GM23248 (cell line): ENCODE results near the gene NTHL1. TPM values are rescaled to one million over a fixed set of nuclear protein-coding genes. Genes with fewer than 3 reads are reported as not detected.
A peak's percentile ranks its signal among the peaks of the same experiment; 100 is the strongest.

Source experiments
- DNase-seq: peaks from one replicate; pipeline ENCODE4 v3.0.0-alpha.2; 2015
- H2AFZ ChIP-seq: fragments of 200-600 bp; sonication (generic); 2 replicates; pipeline ENCODE4 v1.6.1; 2016; ENCODE audit warnings: antibody characterized with exemption
- H3F3A ChIP-seq: fragments of 200-600 bp; sonication (generic); 2 replicates; pipeline ENCODE4 v1.6.1; 2016; ENCODE audit warnings: mild to moderate bottlenecking, antibody characterized with exemption, mixed run types; ENCODE audit not compliant: insufficient read depth
- H3K27ac ChIP-seq: fragments of 200-600 bp; sonication (generic); 2 replicates; pipeline ENCODE4 v1.5.1; 2016; ENCODE audit warnings: mild to moderate bottlenecking
- H3K27me3 ChIP-seq: fragments of 200-600 bp; sonication (generic); replicated peaks from 2 replicates; pipeline ENCODE4 v1.6.1; 2016; ENCODE audit warnings: mild to moderate bottlenecking; ENCODE audit not compliant: insufficient read depth
- H3K36me3 ChIP-seq: fragments of 200-600 bp; sonication (generic); 2 replicates; pipeline ENCODE4 v1.6.1; 2016; ENCODE audit warnings: low read depth, mild to moderate bottlenecking
- H3K4me1 ChIP-seq: fragments of 200-600 bp; sonication (generic); 2 replicates; pipeline ENCODE4 v1.6.1; 2016; ENCODE audit warnings: mild to moderate bottlenecking; ENCODE audit not compliant: insufficient read depth
- H3K4me2 ChIP-seq: fragments of 200-600 bp; sonication (generic); one replicate; pipeline ENCODE4 v1.6.1; 2016; ENCODE audit warnings: mild to moderate bottlenecking; ENCODE audit not compliant: unreplicated experiment
- H3K4me3 ChIP-seq: fragments of 200-600 bp; sonication (generic); 2 replicates; pipeline ENCODE4 v1.5.1; 2016; ENCODE audit warnings: mild to moderate bottlenecking
- H3K79me2 ChIP-seq: fragments of 200-600 bp; sonication (generic); 2 replicates; pipeline ENCODE4 v1.6.1; 2016; ENCODE audit warnings: mild to moderate bottlenecking; ENCODE audit not compliant: insufficient read depth
- H3K9ac ChIP-seq: fragments of 200-600 bp; sonication (generic); 2 replicates; pipeline ENCODE4 v1.6.1; 2016; ENCODE audit warnings: mild to moderate bottlenecking
- H3K9me2 ChIP-seq: fragments of 200-600 bp; sonication (generic); 2 replicates; pipeline ENCODE4 v1.6.1; 2016; ENCODE audit warnings: mixed run types, mild to moderate bottlenecking, moderate library complexity; ENCODE audit not compliant: insufficient read depth
- H3K9me3 ChIP-seq: fragments of 200-600 bp; sonication (generic); one replicate; pipeline ENCODE4 v1.6.1; 2017; ENCODE audit warnings: low read depth
- H4K20me1 ChIP-seq: fragments of 200-600 bp; sonication (generic); 2 replicates; pipeline ENCODE4 v1.6.0; 2016; ENCODE audit not compliant: insufficient read depth
- EZH2 ChIP-seq: fragments of 200-600 bp; sonication (generic); IDR thresholded peaks from 2 replicates; pipeline ENCODE4 v1.6.1; 2018; ENCODE audit warnings: antibody characterized with exemption, mild to moderate bottlenecking; ENCODE audit not compliant: insufficient read depth, poor library complexity, severe bottlenecking
- EZH2phosphoT487 ChIP-seq: fragments of 200-600 bp; sonication (generic); IDR thresholded peaks from 2 replicates; pipeline ENCODE4 v1.6.1; 2018; ENCODE audit warnings: antibody characterized with exemption, moderate library complexity, mild to moderate bottlenecking, low read depth; ENCODE audit not compliant: insufficient read depth
- WGBS, 2 experiments: methylation state at CpG; one replicate each; pipeline ENCODE4 v1.1.6; 2015 to 2017; ENCODE audit warnings: low lambda C conversion rate in 2 of 2, low coverage in 1 of 2; ENCODE audit errors: missing lambda C conversion rate in 2 of 2; 5-methylcytosine and 5-hydroxymethylcytosine counted together
- in situ Hi-C: fragments of 300-500 bp; cut with MboI; formaldehyde crosslinking; loops from 2 replicates; pipeline ENCODE4 v1.15.0; 2020
- polyA plus RNA-seq: library from polyadenylated mRNA; unstranded; fragments of >200 nt; fragmentation: Nextera tagmentation; extraction: Ambion mirVana; gene quantifications from 2 replicates; pipeline ENCODE4 v1.2.1, GENCODE V29; 2016
- total RNA-seq: library from RNA; depleted of rRNA; stranded (reverse); fragments of >200 nt; shearing (Covaris generic); gene quantifications from 2 replicates; pipeline ENCODE4 v1.2.3, GENCODE V29; 2014

The NTHL1 gene
- total and polyA plus RNA-seq, 2 experiments from 2014 or later = 20.3 to 22.8 TPM

DNA sequence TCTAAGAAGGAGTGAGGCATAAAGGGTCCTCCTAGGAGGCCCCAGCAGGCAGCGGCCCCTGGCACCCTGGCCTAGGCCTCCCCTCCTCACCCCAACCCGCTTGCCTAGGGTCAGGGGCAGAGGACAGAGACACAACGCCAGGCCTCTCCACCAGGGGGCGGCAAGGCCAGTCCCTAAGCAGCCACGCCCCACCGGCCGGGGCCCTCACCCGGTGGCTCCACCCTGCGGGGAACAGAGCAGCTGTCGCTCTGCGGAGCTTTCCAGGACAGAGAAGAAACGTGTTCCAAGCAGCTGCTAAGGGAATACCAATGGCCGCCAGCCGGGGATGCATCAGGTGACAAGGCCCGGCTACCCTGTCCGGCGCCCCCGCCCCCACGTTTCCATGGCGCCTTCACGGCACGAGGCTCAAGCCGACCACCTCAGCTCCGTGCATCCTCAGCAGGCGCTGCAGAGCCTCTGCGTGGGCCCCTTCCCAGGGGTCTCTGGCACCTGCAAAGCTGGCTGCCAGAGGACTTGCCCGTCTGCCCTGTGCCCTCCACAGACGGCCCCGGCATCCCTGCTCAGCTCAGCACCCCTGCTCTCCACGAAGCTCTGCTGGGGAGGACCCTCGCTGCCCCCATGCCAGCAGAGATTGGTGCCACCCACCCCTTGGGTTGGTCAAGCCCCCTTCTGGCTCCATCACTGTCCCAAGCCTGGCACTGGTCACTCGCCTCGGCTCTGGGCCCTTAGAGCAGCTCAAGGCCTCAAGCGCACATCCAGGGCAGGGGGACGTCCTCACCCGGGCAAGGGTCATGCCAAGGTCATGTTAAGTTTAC lies 43.6 kb downstream of the NTHL1 start:
- H3K27me3 ChIP-seq = no peaks in the 10 kb centered on the region
- peak; percentile 94 for DNase-seq
- H4K20me1 ChIP-seq = peaks cover 11% of the 10 kb centered on the region; the same call in 1 of the 2 replicates
- in situ Hi-C loops = no loop called here
- no peak overlapping the region for H3K4me3 ChIP-seq
- no peak overlapping the region for H3K27ac ChIP-seq
- peaks cover 13% of the 10 kb centered on the region for H3K4me1 ChIP-seq
- no peaks in the 10 kb centered on the region for H3K9me3 ChIP-seq
- TF ChIP-seq EZH2phosphoT487 = no peak
- TF ChIP-seq EZH2 = no peak
- no peak overlapping the region for H2AFZ ChIP-seq
- WGBS, 2 experiments = 35 to 37% methylated on average over 27 to 35 of the region's 36 CpGs
- peaks cover 16% of the 10 kb centered on the region; the same call in 1 of the 2 replicates for H3K36me3 ChIP-seq
- peaks cover 17% of the 10 kb centered on the region for H3F3A ChIP-seq
- H3K9ac ChIP-seq = peak overlapping the region; percentile 27; the same call in 1 of the 2 replicates
- H3K9me2 ChIP-seq = no peaks in the 10 kb centered on the region
- H3K79me2 ChIP-seq = peaks cover 90% of the 10 kb centered on the region
- H3K4me2 ChIP-seq = peak overlapping the region; percentile 7

- TF ChIP-seq EZH2 = no peak
- no peak for TF ChIP-seq EZH2phosphoT487
- Histone ChIP-seq H3K4me3 (no peak overlapping the region), H3K9me3 (no peaks in the 10 kb centered on the region), H3K9ac (no peak overlapping the region), H3K4me2 (no peak overlapping the region), H3K27me3 (no peaks in the 10 kb centered on the region), H3K36me3 (peaks cover 16% of the 10 kb centered on the region), H2AFZ (no peak overlapping the region), H3F3A (peaks cover 15% of the 10 kb centered on the region), H3K4me1 (peaks cover 14% of the 10 kb centered on the region), H3K79me2 (peaks cover 83% of the 10 kb centered on the region), H3K27ac (no peak overlapping the region), H3K9me2 (no peaks in the 10 kb centered on the region), H4K20me1 (peaks cover 11% of the 10 kb centered on the region; the same call in 1 of the 2 replicates)
- in situ Hi-C loops = no loop called here
- 70 to 79% methylated on average over 8 of the region's 8 CpGs for WGBS, 2 experiments
- no peak for DNase-seq
These were observed 44.3 kb downstream of the NTHL1 start for GRCh38 chr16:2003231-2003826.

DNA sequence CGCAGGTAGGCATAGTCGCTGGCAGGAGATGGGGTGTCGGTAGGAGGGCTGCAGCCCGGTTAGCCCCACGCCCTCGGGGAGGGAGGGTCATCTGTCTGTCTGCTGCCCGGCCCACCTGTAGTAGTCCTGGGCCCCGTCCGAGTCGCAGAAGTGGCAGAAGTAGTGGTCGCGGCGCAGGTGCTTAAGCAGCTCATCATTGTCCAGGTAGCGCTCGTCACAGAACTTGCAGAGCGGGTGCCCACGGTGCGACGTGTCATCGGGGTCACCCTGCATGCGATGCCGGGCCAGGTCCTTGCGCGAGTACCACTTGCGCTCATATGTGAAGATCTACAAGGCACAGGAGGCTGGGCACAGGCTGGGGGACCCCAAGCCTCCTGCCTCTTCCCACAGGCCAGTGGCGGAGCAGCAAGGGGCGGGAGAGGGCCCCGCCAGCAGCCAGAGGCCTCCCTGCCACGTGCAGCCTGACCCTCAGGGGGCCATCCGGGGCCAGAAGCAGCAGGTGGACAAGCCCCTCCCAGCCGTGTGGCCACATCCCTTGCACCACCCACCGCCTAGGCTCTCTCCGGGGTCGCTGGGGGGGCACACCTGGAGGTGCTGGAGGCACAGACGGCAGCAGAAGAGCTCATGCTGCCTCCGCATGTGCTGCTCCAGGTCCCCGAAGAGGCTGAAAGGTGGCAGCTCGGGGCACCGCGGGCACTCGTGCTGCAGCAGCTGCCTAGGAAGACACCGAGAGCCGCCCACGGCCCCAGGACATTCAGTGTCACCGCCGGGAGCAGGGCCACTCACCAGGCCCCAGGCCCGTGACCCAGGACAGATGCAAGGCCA lies 45.0 kb downstream of the NTHL1 start:
- Histone ChIP-seq H3K4me2 (no peak overlapping the region), H3K36me3 (peaks cover 16% of the 10 kb centered on the region), H4K20me1 (peaks cover 10% of the 10 kb centered on the region; the same call in 1 of the 2 replicates), H3K9me3 (no peaks in the 10 kb centered on the region), H3K4me3 (no peak overlapping the region), H3K4me1 (peaks cover 19% of the 10 kb centered on the region), H3K9ac (no peak overlapping the region), H3K27me3 (no peaks in the 10 kb centered on the region), H2AFZ (no peak overlapping the region), H3K27ac (no peak overlapping the region), H3F3A (peaks cover 15% of the 10 kb centered on the region), H3K79me2 (peaks cover 76% of the 10 kb centered on the region), H3K9me2 (no peaks in the 10 kb centered on the region)
- 93 to 94% methylated on average over 46 to 47 of the region's 47 CpGs for WGBS, 2 experiments
- DNase-seq = no peak
- in situ Hi-C loops = no loop called here
- TF ChIP-seq EZH2 = no peak
- TF ChIP-seq EZH2phosphoT487 = no peak
